Measurements from ENCODE around the gene PATJ.

PATJ gene

GRCh38 chr1:61756773-61757172 is 14.5 kb downstream of the PATJ start:
- H3K79me2 ChIP-seq: peaks cover 2% of the 10 kb centered on the region
- no peak overlapping the region for H3K9ac ChIP-seq
- no peak overlapping the region for H2AFZ ChIP-seq
- H3K4me2 ChIP-seq (ENCODE audit: low read length): no peak overlapping the region
- no peak for TF ChIP-seq CTCF (IDR thresholded peaks at IDR 0.05)
- no peak overlapping the region for H3K27ac ChIP-seq
- no peaks in the 10 kb centered on the region for H3K36me3 ChIP-seq (ENCODE audit: control insufficient read depth, insufficient read depth, low read length)
- H3K4me3 ChIP-seq (ENCODE audit: low read depth, low read length): no peak overlapping the region
- no peaks in the 10 kb centered on the region for H3K9me3 ChIP-seq (ENCODE audit: control insufficient read depth, low read length)
- no peaks in the 10 kb centered on the region for H3K27me3 ChIP-seq (ENCODE audit: control insufficient read depth, insufficient read depth, low read length)
- H3K4me1 ChIP-seq: no peaks in the 10 kb centered on the region

GRCh38 chr1:61757950-61758349 is 15.7 kb downstream of the PATJ start:
- no peaks in the 10 kb centered on the region for H3K36me3 ChIP-seq (ENCODE audit: control insufficient read depth, insufficient read depth, low read length)
- no peak overlapping the region for H3K4me2 ChIP-seq (ENCODE audit: low read length)
- H3K9me3 ChIP-seq (ENCODE audit: control insufficient read depth, low read length): no peaks in the 10 kb centered on the region
- no peak overlapping the region for H3K4me3 ChIP-seq (ENCODE audit: low read depth, low read length)
- peaks cover 4% of the 10 kb centered on the region for H3K79me2 ChIP-seq
- TF ChIP-seq CTCF (IDR thresholded peaks at IDR 0.05): no peak
- H3K27ac ChIP-seq: no peak overlapping the region
- H3K9ac ChIP-seq: no peak overlapping the region
- H2AFZ ChIP-seq: no peak overlapping the region
- H3K27me3 ChIP-seq (ENCODE audit: control insufficient read depth, insufficient read depth, low read length): no peaks in the 10 kb centered on the region
- no peaks in the 10 kb centered on the region for H3K4me1 ChIP-seq

GRCh38 chr1:61770131-61770530 is 27.9 kb downstream of the PATJ start:
- H3K36me3 ChIP-seq (ENCODE audit: control insufficient read depth, insufficient read depth, low read length): no peaks in the 10 kb centered on the region
- H3K79me2 ChIP-seq: no peaks in the 10 kb centered on the region
- no peak overlapping the region for H3K4me3 ChIP-seq (ENCODE audit: low read depth, low read length)
- H2AFZ ChIP-seq: no peak overlapping the region
- no peak overlapping the region for H3K27ac ChIP-seq
- H3K4me1 ChIP-seq: no peaks in the 10 kb centered on the region
- no peaks in the 10 kb centered on the region for H3K27me3 ChIP-seq (ENCODE audit: control insufficient read depth, insufficient read depth, low read length)
- H3K4me2 ChIP-seq (ENCODE audit: low read length): no peak overlapping the region
- no peaks in the 10 kb centered on the region for H3K9me3 ChIP-seq (ENCODE audit: control insufficient read depth, low read length)
- TF ChIP-seq CTCF (IDR thresholded peaks at IDR 0.05): no peak
- no peak overlapping the region for H3K9ac ChIP-seq

- H3K4me3 ChIP-seq (ENCODE audit: low read depth, low read length): no peak overlapping the region
- H3K27ac ChIP-seq: no peak overlapping the region
These were observed 33.8 kb downstream of the PATJ start for GRCh38 chr1:61776091-61776490.

More at GRCh38 chr1:61776091-61776490, 33.8 kb downstream of the PATJ start:
- H3K27me3 ChIP-seq (ENCODE audit: control insufficient read depth, insufficient read depth, low read length): no peaks in the 10 kb centered on the region
- H3K36me3 ChIP-seq (ENCODE audit: control insufficient read depth, insufficient read depth, low read length): no peaks in the 10 kb centered on the region
- H3K4me1 ChIP-seq: no peaks in the 10 kb centered on the region
- H2AFZ ChIP-seq: no peak overlapping the region
- H3K4me2 ChIP-seq (ENCODE audit: low read length): no peak overlapping the region
- no peak overlapping the region for H3K9ac ChIP-seq
- no peak for TF ChIP-seq CTCF (IDR thresholded peaks at IDR 0.05)
- no peaks in the 10 kb centered on the region for H3K9me3 ChIP-seq (ENCODE audit: control insufficient read depth, low read length)
- no peaks in the 10 kb centered on the region for H3K79me2 ChIP-seq
